IPS-11a (cell line): Measurements from ENCODE around the gene SMAD3.
"Not testable (repeated sequence)": the region's sequence is repeated elsewhere in the genome, so short reads cannot be mapped to it uniquely, and the experiment has no call there.

Experiments used
- H3K4me3 ChIP-seq: one replicate; pipeline ENCODE4 v1.5.1; 2013; ENCODE audit warnings: low read depth, low read length, control low read depth

The SMAD3 gene

GRCh38 chr15:67108122-67108961 lies 42.9 kb downstream of the SMAD3 start:
- H3K4me3 ChIP-seq = no peak overlapping the region

DNA sequence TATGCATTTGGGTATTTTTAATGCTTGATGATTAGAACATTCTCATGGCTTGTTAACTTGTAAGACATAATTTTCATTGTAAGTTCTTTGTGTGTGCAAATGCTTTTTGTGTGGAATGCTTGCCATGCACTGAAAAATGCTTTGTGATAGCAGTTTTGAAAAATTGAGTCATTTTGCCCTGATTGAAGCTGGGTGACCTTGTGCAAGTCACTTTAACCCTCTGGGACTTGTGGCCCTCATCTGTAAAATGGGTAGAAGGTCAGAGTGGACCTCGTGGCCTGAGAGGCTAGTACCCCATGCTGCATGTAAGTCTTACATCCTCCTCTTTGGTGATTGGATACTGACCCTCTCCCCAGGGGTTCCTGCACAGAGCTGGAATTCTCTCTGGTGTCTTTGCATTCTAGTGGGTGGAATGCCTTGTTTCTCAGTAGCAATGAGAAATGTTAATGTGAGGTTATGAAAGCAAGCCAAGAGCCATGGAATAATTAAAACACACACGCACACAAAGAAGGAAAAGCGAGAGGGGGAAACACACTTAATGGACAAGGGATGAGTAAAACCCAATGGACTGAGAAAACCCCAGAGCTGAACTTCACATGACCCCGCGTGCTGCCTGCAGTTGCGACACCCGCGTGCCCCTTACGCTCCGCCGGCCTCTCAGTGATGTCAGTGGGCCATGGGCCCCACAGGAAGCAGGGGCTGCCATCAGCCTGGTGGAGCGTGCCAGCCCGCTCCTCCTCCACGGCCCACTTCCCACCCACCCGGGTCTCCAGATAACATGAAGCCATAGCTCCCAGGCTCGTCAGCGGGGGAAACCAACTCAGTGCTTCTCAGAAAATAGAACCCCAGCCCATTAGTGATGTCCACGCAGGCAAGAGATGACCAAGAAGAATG lies 44.0 kb downstream of the SMAD3 start:
- H3K4me3 ChIP-seq = no peak overlapping the region

- no peak overlapping the region for H3K4me3 ChIP-seq
Observed at GRCh38 chr15:67110361-67110781, 45.0 kb downstream of the SMAD3 start.

DNA sequence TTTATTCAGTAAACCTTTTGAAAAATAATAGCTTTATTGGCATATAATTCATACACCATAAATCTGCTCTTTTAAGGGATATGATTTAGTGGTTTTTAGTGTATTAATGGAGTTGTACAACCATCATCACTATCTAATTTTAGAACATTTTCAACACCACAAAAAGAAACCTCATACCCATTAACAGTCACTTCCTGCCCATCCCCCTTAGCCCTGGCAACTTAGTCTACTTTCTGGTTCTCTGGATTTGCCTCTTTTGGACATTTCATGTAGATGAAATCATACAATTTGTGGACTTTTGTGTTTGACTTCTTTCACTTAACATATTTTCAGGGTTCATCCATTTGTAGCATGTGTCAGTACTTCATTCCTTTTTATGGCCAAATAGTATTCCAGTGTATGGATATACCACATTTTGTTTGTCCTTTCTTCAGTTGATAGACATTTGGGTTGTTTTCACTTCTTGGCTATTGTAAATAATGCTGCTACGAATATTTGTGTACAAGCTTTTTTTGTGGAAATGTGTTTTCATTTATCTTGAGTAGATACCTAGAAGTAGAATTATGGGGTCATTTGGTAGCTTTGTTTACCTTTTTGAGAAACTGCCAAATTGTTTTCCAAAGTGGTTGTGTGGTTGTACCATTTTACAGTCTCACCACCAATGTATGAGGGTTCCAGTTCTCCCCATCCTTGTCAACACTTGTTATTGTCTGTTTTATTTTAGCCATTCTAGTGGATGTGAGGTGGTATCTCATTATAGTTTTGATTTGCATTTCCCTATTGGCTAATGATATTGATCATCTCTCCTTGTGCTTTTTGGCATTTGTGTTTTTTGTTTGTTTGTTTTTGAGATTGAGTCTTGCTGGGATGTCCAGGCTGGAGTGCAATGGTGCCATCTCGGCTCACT lies 45.8 kb downstream of the SMAD3 start:
- no peak overlapping the region for H3K4me3 ChIP-seq

GRCh38 chr15:67114046-67114445 lies 48.6 kb downstream of the SMAD3 start:
- H3K4me3 ChIP-seq = no peak overlapping the region

DNA sequence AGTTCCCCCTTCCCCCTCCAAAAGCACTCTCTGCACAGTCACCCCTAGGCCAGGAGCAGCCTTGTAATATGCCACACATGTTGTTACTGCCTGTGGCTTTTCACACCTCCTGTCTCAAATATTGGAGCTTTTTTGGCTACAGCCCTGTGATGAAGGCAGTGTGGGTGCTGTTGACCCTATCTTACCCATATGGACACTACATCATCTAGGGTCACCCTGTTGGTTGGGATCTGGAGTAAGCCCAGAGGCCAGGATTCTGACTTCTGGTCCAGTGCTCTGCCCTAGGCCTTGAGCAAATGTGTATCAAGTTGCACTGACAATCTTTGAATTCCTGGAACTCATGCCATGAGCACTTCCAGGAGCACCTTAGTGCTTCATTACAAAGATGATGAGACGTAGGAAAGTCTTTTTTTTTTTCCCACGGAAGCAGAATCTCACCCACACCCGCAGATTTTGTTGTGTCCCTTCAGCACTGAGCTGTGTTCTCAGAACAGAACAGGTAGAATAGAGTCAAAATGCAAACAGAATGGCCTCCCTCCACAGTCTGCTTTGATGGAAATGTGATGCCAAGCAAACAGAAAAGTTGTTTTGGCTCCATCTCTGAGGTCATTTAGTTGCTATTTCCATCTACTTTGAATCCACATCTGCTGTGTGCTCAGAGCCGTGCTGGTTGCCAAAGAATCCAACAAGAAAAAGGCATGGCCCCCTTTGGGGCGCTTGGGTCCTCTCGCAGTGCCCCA lies 49.6 kb downstream of the SMAD3 start:
- H3K4me3 ChIP-seq = no peak overlapping the region

- H3K4me3 ChIP-seq = no peak overlapping the region
Observed at GRCh38 chr15:67115586-67115969, 50.2 kb downstream of the SMAD3 start.

DNA sequence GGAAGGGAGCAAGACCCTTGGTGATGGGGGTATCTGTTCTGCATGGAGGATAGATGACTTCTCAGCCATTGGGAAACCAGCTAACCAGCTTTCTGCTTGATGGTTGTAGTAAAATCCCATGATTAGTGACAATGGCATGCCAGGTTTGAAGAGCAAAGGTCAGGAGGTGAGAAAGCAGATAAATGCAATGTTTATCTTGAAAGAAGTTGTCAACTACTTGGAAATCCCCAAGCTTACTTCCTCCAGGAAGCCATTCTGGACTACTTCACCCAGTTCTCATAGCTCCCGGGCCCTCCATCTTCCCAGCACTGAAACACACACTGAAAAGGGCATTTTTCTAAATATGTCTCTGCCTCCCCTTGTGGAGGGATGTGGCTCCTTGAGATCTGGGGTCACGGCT lies 51.3 kb downstream of the SMAD3 start:
- H3K4me3 ChIP-seq = no peak overlapping the region

GRCh38 chr15:67117370-67117769 lies 52.0 kb downstream of the SMAD3 start:
- H3K4me3 ChIP-seq = no peak overlapping the region

DNA sequence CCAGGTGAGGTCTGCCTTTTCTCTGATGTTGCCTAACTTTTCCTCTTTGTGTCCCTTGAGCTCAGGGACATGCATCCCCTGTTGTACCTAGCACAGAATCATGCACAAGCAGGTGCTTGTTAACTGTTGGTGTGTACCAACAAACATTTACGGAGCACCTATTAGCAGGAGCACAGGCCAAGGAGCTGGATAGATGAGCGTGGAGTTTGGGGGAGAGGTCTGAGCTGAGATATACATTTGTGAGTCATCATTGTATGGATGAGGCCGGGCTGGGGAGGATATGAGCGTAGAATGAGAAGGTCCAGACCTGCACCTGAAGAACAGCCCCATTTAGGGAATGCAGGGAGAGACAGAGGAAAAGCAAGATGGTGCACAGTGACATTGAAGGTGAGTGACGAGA lies 53.4 kb downstream of the SMAD3 start:
- H3K4me3 ChIP-seq = no peak overlapping the region

DNA sequence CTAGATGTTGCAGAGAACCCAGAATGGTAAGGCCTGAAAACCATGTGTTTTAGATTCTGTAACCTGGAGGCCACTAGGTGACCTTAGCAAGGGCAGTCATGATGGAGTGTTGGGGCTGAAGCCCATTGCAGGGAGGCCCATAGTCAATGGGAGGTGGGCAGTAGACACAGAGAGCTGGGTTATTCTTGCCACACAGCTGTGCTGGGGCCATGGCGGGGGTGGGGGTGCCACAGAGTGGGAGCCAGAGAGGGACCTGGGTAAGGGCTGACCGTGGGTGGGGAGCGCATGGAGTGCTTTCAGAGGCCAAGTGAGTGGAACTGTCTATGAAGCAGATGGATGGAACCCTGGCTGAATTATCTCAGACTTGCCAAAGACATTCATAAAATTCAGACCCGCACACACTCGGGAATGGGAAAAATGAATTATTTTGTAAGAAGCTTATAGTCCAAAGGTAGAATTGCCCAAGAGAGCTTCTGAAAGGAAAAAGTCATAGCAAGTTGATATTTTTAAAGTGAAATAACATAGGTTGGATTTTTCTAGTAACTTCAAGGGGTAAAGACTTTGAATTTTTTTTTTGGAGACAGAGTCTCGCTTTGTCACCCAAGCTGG lies 53.9 kb downstream of the SMAD3 start:
- H3K4me3 ChIP-seq = no peak overlapping the region

GRCh38 chr15:67120009-67120838 lies 54.8 kb downstream of the SMAD3 start:
- H3K4me3 ChIP-seq = no peak overlapping the region

- H3K4me3 ChIP-seq = no peak overlapping the region
Observed at GRCh38 chr15:67120839-67121643, 55.6 kb downstream of the SMAD3 start.

- no peak overlapping the region for H3K4me3 ChIP-seq
Observed at GRCh38 chr15:67121644-67122605, 56.5 kb downstream of the SMAD3 start.

- not testable (repeated sequence) for H3K4me3 ChIP-seq
Observed at GRCh38 chr15:67122816-67123215, 57.4 kb downstream of the SMAD3 start.

GRCh38 chr15:67123291-67123690 lies 57.9 kb downstream of the SMAD3 start:
- H3K4me3 ChIP-seq = not testable (repeated sequence)

GRCh38 chr15:67124111-67124510 lies 58.7 kb downstream of the SMAD3 start:
- no peak overlapping the region for H3K4me3 ChIP-seq
